Left ventricle myocardium superior (tissue), 1 donor: ENCODE measurements around the gene SPTA1. TPM values are rescaled to one million over a fixed set of nuclear protein-coding genes. Genes with fewer than 3 reads are reported as not detected.
"Not testable (repeated sequence)": the region's sequence is repeated elsewhere in the genome, so short reads cannot be mapped to it uniquely, and the experiment has no call there.

Experiments
- ATAC-seq: fragments of 200-7000 bp; cut with Tn5 transposase; one replicate; pipeline ENCODE4 v1.9.1; 2020; ENCODE audit warnings: mild to moderate bottlenecking, moderate library complexity
- DNase-seq: peaks from one replicate; pipeline ENCODE4 v3.0.0-alpha.2; 2020
- intact Hi-C: fragments of 100-400 bp; cut with micrococcal nuclease; formaldehyde crosslinking; loops from one replicate; pipeline ENCODE4 v1.11.0; 2022
- total RNA-seq: library from RNA; stranded (reverse); fragmentation: NEBNext Ultra II Directional; extraction: Animal tissue kit (Norgen Biotek cat#: 25700); gene quantifications from one replicate; pipeline ENCODE4 v1.2.1, GENCODE V29; 2021
- donor health status: DM: no; HTN: yes; CAD: no; lungs with severe emphysema.

Gene SPTA1
- total RNA-seq, 1 donor from 2014 or later = not detected

DNA sequence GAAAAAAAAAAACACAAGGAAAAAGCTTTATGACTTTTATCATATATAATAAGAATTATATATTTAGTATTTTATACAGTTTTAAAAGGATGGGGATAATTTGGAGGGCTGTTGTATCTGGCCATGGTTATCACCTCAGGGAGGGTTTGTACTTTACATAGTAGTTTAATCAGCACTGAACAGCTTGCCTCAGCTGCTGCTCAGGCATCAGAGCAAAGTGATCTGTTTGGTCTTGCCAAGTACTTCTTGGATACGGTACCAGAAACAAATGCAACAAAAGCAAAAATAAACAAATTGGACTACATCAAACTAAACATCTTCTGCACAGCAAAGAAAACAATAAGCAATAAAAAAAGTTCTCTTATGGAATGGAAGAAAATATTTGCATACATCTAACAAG lies 2.6 kb upstream of the SPTA1 start:
- no peak for ATAC-seq
- intact Hi-C loops = no loop called here
- DNase-seq = no peak

DNA sequence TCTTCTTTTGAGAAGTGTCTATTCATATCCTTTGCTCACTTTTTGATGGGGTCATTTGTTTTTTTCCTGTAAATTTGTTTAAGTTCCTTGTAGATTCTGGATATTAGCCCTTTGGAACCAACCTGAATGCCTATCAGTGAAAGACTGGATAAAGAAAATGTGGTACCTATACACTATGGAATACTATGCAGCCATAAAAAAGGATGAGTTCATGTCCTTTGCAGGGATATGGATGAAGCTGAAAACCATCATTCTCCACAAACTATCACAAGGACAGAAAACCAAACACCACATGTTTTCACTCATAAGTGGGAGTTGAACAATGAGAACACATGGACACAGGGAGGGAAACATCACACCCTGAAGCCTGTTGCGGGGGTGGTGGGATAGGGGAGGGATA lies 1.8 kb upstream of the SPTA1 start:
- ATAC-seq, intact Hi-C loops, DNase-seq: not testable (repeated sequence)

DNA sequence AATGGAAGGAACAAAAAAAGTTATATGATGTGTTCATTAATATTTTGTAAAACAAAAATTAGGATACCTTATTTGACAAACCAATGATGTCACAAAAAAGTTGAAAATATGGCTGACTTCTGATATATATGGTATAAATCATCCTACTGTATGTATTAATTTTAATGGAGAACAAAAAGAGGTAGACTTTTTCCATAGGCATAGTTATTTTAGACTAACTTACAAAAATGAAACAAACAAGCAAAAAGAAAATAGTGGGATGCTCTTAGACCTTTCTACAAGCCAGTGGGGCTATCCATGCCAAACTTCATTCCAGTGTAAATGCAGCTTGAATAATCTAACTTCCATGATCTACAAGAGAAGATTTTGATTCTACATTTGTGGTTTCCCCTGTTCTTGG lies 522 bp upstream of the SPTA1 start:
- intact Hi-C loops = no loop called here
- DNase-seq = no peak

DNA sequence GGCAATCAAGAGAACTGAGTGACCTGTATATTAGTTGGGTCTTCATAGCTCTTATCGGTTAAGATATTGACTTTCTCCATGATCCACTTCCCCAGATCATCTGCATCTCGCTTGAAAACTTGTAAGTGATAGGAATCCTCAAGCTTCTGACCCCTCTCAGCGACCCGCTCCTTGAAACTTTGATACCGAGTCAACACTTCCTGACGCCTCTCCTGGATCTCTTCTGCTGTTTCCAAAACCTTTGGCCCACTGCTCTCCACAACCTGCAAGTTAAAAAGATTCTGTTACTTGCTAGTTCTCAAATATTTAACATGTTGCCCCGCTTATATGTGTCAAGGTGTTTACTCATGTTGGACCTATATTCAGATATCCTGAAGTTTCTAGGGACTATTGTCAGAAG lies 1.4 kb downstream of the SPTA1 start:
- intact Hi-C loops = no loop called here
- DNase-seq (no peak), ATAC-seq (no peak)

More for the DNA sequence above, 522 bp upstream of the SPTA1 start:
- ATAC-seq = no peak

DNA sequence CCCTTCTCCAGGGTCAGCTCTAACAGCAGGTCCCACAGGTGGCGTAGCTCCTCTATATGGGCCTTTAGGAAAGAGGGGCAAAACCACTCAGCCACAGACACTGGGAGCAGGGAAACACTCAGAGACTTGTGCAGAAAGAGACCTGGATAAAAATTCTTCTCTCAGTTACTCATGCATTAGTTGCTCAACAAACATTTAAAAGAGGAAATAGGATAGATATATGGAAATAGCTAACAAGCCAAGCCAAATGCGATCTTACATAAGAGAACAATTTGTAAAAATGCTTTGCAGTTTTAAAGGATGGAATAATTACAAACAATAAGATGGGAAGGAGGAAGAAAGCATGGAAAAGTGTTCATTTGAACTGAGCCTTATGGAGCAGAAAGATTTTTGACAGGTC lies 4.9 kb downstream of the SPTA1 start:
- ATAC-seq (no peak), DNase-seq (no peak)
- intact Hi-C loops = no loop called here

DNA sequence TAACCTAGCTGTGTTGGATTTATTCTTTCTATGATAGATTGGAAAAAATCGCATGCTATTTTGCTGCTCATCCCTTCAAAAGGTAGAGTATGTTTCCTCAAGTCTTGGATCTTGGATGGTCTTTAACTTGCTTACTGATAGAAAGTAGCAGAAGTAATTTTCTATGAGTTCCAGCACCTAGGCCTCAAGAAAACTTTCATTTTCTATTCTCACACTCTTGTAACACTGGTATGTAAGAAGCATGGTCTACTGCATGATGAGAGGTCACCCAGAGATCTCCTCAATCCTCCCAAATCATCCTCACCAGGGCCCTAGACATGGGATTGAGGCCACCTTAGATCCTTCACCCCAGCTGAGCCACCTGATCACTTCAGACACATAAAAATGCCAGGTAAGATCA lies 7.2 kb downstream of the SPTA1 start:
- no peak for ATAC-seq
- intact Hi-C loops = no loop called here
- no peak for DNase-seq

DNA sequence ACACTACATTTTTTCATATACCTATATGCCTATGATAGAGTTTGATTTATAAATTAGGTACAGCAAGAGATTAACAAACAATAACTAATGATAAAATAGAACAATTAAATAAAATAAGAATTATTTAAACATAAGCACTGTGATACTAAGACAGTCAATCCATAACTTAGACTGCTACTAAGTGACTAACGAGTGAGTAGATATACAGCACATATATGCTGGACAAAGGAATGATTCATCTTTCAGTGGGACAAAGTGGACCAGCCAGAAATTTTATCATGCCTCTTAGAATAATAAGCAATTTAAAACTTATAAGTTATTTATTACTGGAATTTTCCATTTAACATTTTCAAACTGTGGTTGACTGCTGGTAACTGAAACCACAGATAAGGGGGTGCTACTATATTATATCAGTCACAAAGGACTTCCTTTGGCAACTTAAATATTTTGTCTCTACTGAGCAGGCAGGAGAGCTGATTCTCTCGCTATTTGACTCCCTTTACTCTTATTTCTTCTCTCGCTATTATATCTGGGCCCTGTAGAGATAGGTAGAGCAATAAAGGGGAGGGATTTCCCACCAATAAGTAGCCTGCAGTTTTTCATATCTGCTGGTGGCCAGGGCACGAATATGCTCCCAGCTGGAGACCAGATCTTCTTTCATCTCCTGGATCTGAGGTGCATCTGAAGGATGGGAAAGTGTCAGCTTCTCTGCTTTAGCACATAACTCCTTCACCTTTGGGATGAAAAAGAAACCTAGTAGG lies 10.8 kb downstream of the SPTA1 start:
- DNase-seq (no peak), ATAC-seq (no peak)
- intact Hi-C loops = no loop called here

DNA sequence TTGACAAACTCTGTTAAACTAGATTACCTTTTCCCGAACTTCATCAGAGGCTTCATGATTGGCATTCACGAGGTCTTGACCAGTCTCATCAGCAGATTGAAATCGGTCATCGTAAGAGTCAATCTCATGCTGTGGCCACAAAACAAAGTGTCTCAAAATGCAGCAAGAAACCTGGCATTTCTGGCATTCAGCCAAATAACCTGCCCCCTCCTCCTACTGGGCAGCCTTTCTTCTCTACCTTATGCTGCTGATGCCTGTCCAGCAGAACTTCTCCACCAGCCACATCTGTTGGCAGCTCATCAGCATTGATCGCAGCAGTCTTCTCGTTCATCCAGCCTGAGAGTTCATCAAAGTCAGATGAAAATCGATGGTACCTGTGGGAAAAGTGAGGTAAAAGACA lies 12.2 kb downstream of the SPTA1 start:
- intact Hi-C loops = no loop called here
- DNase-seq (no peak), ATAC-seq (no peak)

DNA sequence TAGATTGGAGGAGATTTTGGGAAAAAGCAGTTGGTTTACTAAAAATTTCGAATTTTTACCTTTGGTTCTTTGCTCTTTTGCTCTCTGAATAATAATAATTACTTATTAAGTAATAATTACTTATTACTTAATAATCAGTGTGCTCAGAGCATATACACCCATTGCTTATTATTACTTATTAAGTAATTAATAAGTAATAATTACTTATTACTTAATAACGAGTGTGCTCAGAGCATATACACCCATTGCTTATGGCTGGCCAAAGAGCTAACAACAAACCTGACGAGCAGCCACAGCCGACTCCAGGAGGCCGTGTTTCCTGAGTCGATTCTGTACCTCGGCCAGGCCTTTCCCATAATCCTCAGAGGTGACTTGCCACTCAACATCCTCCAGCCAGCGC lies 20.5 kb downstream of the SPTA1 start:
- no peak for DNase-seq
- intact Hi-C loops = no loop called here
- no peak for ATAC-seq

DNA sequence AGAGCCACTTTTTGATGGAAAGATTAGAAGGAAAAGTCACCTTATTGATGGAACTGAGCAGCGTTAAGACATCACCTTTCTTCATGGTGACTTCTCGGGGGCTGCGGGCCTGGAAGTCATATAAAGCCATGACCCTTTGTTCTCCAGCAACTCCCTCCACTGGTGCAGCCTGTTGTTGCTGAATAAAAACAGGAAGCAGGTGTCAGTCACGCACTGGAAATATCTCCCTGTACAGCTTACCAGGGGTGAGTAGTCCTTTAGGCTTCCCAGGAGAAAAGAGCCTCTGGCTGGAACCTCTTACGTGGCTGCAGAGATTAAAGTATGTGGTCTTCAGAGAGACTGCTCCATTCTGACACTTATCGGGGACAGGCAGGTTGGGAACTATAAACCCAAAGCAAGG lies 31.9 kb downstream of the SPTA1 start:
- ATAC-seq = no peak
- DNase-seq = no peak
- intact Hi-C loops = no loop called here

DNA sequence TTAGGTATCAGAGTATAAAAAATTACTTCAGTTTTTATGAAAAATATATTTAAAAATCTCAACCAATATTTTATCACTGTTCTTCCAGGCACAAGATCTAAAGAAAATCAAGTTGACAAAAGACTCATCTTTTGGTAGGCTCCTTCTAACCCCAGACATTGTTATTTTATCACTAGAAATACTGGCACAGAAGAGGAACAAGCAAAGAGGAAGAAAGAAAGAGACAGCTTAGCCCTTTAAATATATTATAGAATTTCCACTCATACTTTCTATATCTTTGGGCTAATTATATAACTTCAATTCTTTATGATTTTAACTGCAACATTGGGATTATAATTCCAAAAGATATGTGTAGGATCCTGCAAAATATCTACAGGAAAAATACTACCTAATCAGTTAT lies 32.4 kb downstream of the SPTA1 start:
- no peak for DNase-seq
- intact Hi-C loops = no loop called here

DNA sequence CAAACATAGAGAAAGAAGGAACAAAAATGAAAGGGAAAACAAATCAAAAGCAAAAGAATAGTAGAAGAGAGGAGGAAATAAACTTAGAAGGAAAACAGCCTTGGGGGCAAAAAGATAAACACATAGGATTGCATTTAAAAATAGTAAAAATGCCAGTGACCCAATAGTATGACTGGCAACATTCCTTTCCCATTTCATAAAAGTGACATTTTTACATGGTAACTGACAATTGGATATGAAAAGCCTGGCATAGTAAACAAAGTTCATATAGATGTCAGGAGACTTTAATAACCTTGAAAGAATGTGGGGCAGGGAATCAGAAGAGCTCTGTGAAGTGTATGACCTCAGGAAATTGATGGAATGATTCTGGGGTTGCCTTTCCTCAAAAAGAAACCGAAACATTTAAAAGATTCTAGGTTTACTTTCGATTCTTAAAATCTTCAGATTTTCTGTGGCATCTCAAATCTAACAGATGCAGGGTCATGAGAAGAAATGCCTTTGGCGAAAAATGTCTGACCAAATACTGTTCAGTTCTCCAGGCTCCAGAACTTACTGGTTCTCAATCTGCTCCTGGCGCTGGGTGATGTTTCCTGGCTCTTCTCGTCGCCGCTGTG lies 33.7 kb downstream of the SPTA1 start:
- intact Hi-C loops = no loop called here
- ATAC-seq = no peak
- DNase-seq = no peak

More for the DNA sequence above, 32.4 kb downstream of the SPTA1 start:
- no peak for ATAC-seq

DNA sequence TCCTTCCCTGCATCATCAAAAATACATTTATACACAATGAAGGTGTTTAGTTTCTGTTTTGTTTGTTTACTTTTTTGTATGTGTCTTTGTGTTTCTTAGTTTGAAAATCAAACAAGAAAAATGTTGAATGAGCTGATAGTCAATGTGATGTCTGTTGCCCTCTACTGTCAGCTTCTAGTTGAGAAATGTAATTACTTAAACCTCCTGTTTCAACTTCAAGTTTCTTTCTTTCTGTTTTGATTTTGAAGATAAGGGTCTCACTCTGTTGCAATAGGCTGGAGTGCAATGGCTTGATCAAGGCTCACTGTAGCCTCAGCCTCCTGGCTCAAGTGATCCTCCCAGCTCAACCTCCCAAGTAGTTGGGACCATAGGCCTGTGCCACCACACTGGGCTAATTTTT lies 37.5 kb downstream of the SPTA1 start:
- ATAC-seq (no peak), DNase-seq (no peak)
- intact Hi-C loops = no loop called here

DNA sequence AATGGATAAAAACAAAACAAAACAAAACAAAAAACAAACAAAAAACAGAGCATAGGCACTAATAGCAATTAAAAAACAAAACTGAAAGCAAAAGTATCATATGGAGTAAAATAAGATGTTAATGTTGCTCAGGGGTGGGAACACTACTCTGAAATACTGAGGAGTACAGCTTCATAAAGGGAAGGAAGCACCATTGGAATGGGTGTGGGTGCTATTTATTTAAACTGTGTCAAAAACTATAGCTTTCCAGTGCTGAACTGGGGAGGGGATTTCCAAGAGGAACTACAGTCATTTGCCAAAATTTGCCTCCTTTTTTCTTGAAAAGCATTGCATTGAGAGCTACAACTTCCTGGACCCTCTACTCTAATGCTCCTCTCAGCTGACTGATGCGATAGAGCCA lies 40.0 kb downstream of the SPTA1 start:
- intact Hi-C loops = no loop called here
- DNase-seq = no peak
- ATAC-seq = no peak

DNA sequence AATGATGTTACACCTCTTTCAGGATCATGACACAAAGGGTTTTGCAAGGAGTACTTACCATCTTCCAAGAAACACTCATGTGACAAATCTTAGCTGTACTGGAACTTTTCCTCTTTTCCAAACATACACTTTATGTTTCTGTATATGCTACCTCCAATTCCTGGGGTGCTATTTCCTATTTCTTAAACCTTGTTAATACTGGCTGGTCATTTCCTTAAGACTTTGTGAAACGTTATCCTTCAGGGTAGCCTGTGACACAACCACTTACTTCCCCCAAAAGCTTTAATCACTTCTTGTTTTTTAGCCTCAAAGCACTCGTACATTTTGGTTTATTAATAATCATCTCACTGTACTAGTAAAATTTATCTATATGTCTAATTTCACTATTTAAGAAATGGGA lies 42.1 kb downstream of the SPTA1 start:
- ATAC-seq = no peak
- intact Hi-C loops = no loop called here

DNA sequence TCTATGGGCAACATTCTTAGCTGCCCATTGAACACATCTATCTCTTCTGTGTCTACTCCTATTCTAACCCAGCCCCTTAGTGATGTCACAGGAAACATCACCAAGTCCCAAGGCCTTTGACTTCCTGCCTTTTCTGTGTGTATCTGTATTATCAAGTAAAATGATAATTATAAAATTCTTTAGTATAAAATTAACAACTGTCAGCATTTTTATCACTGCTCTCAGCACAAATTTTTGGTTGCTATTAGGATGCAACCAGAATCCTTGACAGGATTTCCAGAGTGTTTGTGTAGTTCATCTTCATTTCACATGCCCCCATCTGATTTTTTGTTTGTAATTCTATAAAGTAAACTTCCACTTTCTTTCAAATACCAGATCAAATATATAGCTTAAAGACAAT lies 47.6 kb downstream of the SPTA1 start:
- ATAC-seq = no peak
- no peak for DNase-seq
- intact Hi-C loops = no loop called here

More for the DNA sequence above, 42.1 kb downstream of the SPTA1 start:
- DNase-seq = no peak

DNA sequence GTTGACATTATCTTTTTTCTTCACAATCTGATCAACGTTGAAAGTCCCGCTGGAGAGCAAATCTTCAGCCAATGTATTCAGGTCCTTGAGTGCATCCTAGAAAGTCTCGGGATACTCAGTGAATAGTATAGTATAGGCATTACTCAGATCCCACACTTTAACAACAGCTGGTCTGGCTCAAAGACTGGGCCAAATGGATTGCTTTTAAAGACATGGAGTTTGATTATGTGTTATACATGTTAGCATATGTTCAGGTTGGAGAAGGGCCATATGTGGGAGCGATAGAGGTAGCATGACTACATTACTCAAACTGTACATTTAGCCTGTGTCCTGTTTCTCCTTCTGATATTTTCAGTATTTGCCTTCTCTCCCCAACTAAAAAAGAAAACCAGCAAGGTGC lies 48.4 kb downstream of the SPTA1 start:
- intact Hi-C loops = no loop called here
- ATAC-seq (no peak), DNase-seq (no peak)

DNA sequence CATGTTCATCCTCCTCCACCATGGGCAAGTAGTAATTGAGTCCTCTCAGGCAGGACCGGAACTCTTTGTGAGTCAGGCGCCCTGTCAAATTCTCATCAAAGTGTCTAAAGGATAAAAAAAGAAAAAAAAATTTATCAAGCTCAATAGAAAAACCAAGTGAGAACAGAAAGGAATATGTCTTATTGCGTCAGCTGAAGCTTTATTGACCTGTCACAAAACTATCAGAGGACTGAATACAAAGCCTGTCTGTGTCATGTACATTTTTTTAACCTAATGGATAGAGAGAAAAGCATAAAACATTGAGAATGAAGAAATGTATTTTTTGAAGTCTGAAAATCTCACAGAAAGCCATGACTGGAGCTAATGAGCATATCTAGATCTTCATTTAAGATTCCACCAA lies 72.8 kb downstream of the SPTA1 start:
- intact Hi-C loops = no loop called here
- DNase-seq (no peak), ATAC-seq (no peak)

DNA sequence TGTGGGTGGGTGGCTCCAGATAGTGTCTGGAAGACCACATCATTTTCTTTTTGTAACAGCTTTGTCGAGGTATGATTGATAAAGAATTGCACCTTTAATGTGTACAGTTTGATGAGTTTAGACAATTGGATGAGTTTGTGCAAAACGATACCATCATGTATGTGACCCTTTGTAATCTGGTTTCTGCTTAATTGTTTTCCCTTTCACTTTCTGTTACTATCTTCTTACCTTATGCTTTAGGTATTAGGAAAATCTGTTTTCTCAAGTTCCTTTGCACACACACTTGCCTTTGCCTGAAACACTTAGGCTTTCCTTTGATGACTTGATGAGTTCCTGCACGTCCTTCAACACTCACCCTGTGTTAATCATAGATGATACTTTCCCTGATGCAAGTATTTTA lies 74.6 kb downstream of the SPTA1 start:
- ATAC-seq = no peak
- intact Hi-C loops = no loop called here
- DNase-seq = no peak

DNA sequence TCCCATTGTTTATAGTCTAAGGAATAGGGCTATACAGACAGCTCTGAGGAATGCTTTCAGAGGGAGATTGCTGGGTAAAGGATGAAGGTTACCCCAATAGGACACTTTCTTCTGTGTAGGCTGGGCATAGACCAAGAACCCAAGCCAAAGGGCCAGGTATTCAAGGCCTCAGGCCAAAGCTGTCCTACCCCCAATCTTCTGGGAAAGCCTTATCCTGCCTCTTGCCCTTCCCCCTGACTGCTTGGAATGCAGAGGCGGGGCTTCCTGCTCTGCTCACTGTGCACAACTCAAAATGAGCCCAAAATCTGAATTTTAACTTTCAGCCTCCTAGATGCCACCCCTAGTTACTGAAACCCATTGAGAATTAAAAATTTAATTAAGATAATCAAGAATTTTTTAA lies 79.2 kb downstream of the SPTA1 start:
- no peak for DNase-seq
- no peak for ATAC-seq
- intact Hi-C loops = no loop called here

DNA sequence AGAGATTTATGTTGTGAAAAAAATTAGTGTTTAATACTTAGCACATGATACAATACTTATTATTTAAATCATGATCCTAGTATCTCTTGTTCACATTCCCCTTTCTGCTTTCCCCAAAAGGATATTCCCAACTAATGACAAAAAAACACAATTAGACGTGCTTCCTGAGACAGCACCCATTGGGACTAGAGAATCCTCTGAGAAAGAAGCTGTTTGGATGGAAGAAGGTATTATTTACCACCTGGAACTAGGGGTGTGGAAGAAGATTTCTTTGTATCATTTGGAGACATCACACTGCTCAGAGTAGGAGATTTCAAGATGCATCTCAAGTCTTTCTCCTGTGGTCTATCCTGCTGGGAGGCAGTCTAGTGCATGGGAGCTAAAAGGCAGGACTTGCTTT lies 81.5 kb downstream of the SPTA1 start, which contains the start of gene OR10Z1:
Gene OR10Z1 (plus strand): TSS at position 301 of the 400 bp plus-strand sequence. CDS start 1,171 bp downstream, outside the sequence.
- ATAC-seq (no peak), DNase-seq (no peak)
- intact Hi-C loops = no loop called here
